Thymus (tissue), 2 donors: ENCODE data around the gene NTHL1. TPM values are rescaled to one million over a fixed set of nuclear protein-coding genes. Genes with fewer than 3 reads are reported as not detected.

Experiments used
- polyA plus RNA-seq: library from polyadenylated mRNA; stranded (reverse); fragments of 200-250 nt; gene quantifications from one replicate; pipeline ENCODE4 v1.2.3, GENCODE V29; 2013
- total RNA-seq: library from RNA; stranded (reverse); fragments of 120-200 nt; gene quantifications from one replicate; pipeline ENCODE4 v1.2.4, GENCODE V29; 2013
- donor health status: healthy.

The NTHL1 gene
- total and polyA plus RNA-seq, 2 donors, result 32.7 TPM

Other genes with a start within 250 kb of the NTHL1 start
- 51.6 TPM for gene HAGH, start 221.0 kb downstream of the NTHL1 start, total RNA-seq
- gene HAGH, start 221.0 kb downstream of the NTHL1 start, polyA plus RNA-seq, result 69.5 TPM
- 22.5 TPM for gene FAHD1, start 220.6 kb downstream of the NTHL1 start, total RNA-seq
- 23.6 TPM for gene FAHD1, start 220.6 kb downstream of the NTHL1 start, polyA plus RNA-seq
- 1.1 TPM for gene MEIOB, start 175.7 kb downstream of the NTHL1 start, total RNA-seq
- gene MEIOB, start 175.7 kb downstream of the NTHL1 start, polyA plus RNA-seq, result 1.3 TPM
- gene HS3ST6, start 129.4 kb downstream of the NTHL1 start, total RNA-seq, result 0.38 TPM
- gene HS3ST6, start 129.4 kb downstream of the NTHL1 start, polyA plus RNA-seq, result 1.3 TPM
- gene MSRB1, start 104.6 kb downstream of the NTHL1 start, total RNA-seq, result 10.7 TPM
- 44.2 TPM for gene MSRB1, start 104.6 kb downstream of the NTHL1 start, polyA plus RNA-seq
- gene RPL3L, start 93.1 kb downstream of the NTHL1 start, total RNA-seq, result not detected
- 0.66 TPM for gene RPL3L, start 93.1 kb downstream of the NTHL1 start, polyA plus RNA-seq
- gene NDUFB10, start 88.3 kb downstream of the NTHL1 start, total RNA-seq, result 103 TPM
- gene NDUFB10, start 88.3 kb downstream of the NTHL1 start, polyA plus RNA-seq, result 129 TPM
- 2,266 TPM for gene RPS2, start 83.0 kb downstream of the NTHL1 start, total RNA-seq
- 2,485 TPM for gene RPS2, start 83.0 kb downstream of the NTHL1 start, polyA plus RNA-seq
- not detected for gene RNF151, start 81.0 kb downstream of the NTHL1 start, total RNA-seq
- 0.82 TPM for gene RNF151, start 81.0 kb downstream of the NTHL1 start, polyA plus RNA-seq
- gene TBL3, start 75.8 kb downstream of the NTHL1 start, total RNA-seq, result 28.4 TPM
- gene TBL3, start 75.8 kb downstream of the NTHL1 start, polyA plus RNA-seq, result 52.3 TPM
- gene NOXO1, start 66.4 kb downstream of the NTHL1 start, total RNA-seq, result 2.2 TPM
- 5.7 TPM for gene NOXO1, start 66.4 kb downstream of the NTHL1 start, polyA plus RNA-seq
- gene GFER, start 63.6 kb downstream of the NTHL1 start, total RNA-seq, result 16.1 TPM
- gene GFER, start 63.6 kb downstream of the NTHL1 start, polyA plus RNA-seq, result 28.0 TPM
- 1.2 TPM for gene SYNGR3, start 57.9 kb downstream of the NTHL1 start, total RNA-seq
- gene SYNGR3, start 57.9 kb downstream of the NTHL1 start, polyA plus RNA-seq, result 2.7 TPM
- 5.7 TPM for gene ZNF598, start 38.0 kb downstream of the NTHL1 start, total RNA-seq
- 46.2 TPM for gene ZNF598, start 38.0 kb downstream of the NTHL1 start, polyA plus RNA-seq
- gene NPW, start 28.0 kb downstream of the NTHL1 start, total RNA-seq, result 0.66 TPM
- gene NPW, start 28.0 kb downstream of the NTHL1 start, polyA plus RNA-seq, result 1.2 TPM
- 6.3 TPM for gene NHERF2, start 20.9 kb downstream of the NTHL1 start, total RNA-seq
- 23.4 TPM for gene NHERF2, start 20.9 kb downstream of the NTHL1 start, polyA plus RNA-seq
- gene TSC2, start 151 bp upstream of the NTHL1 start, total RNA-seq, result 22.7 TPM
- gene TSC2, start 151 bp upstream of the NTHL1 start, polyA plus RNA-seq, result 61.8 TPM
- gene PKD1, start 88.1 kb upstream of the NTHL1 start, total RNA-seq, result 13.4 TPM
- gene PKD1, start 88.1 kb upstream of the NTHL1 start, polyA plus RNA-seq, result 35.3 TPM
- 0.28 TPM for gene RAB26, start 100.8 kb upstream of the NTHL1 start, total RNA-seq
- gene RAB26, start 100.8 kb upstream of the NTHL1 start, polyA plus RNA-seq, result 2.6 TPM
- gene TRAF7, start 107.9 kb upstream of the NTHL1 start, total RNA-seq, result 22.3 TPM
- gene TRAF7, start 107.9 kb upstream of the NTHL1 start, polyA plus RNA-seq, result 23.9 TPM
- 0.05 TPM for gene CASKIN1, start 148.8 kb upstream of the NTHL1 start, total RNA-seq
- 0.48 TPM for gene CASKIN1, start 148.8 kb upstream of the NTHL1 start, polyA plus RNA-seq
- gene MLST8, start 157.6 kb upstream of the NTHL1 start, total RNA-seq, result 20.3 TPM
- 34.6 TPM for gene MLST8, start 157.6 kb upstream of the NTHL1 start, polyA plus RNA-seq
- gene BRICD5, start 163.0 kb upstream of the NTHL1 start, total RNA-seq, result 4.0 TPM
- gene BRICD5, start 163.0 kb upstream of the NTHL1 start, polyA plus RNA-seq, result 21.3 TPM
- 12.4 TPM for gene PGP, start 167.0 kb upstream of the NTHL1 start, total RNA-seq
- 12.9 TPM for gene PGP, start 167.0 kb upstream of the NTHL1 start, polyA plus RNA-seq
- gene E4F1, start 175.8 kb upstream of the NTHL1 start, total RNA-seq, result 26.5 TPM
- gene E4F1, start 175.8 kb upstream of the NTHL1 start, polyA plus RNA-seq, result 42.3 TPM
- gene DNASE1L2, start 188.6 kb upstream of the NTHL1 start, total RNA-seq, result 0.99 TPM
- gene DNASE1L2, start 188.6 kb upstream of the NTHL1 start, polyA plus RNA-seq, result 3.5 TPM
- gene ECI1, start 203.8 kb upstream of the NTHL1 start, total RNA-seq, result 31.1 TPM
- gene ECI1, start 203.8 kb upstream of the NTHL1 start, polyA plus RNA-seq, result 47.0 TPM
- gene RNPS1, start 220.3 kb upstream of the NTHL1 start, total RNA-seq, result 87.2 TPM
- 130 TPM for gene RNPS1, start 220.3 kb upstream of the NTHL1 start, polyA plus RNA-seq